A673 (cell line): ENCODE data around the gene KRTAP2-3. TPM values are rescaled to one million over a fixed set of nuclear protein-coding genes. Genes with fewer than 3 reads are reported as not detected.
"Not testable (repeated sequence)": the region's sequence is repeated elsewhere in the genome, so short reads cannot be mapped to it uniquely, and the experiment has no call there.

Experiments
- BruUV-seq: library from RNA; stranded (reverse); fragments of 400-500 nt; replicated peaks from 2 replicates; lab custom pipeline; 2021; lab: Mats Ljungman, UMichigan
- CTCF ChIA-PET: fragments of 300-600 bp; sonication (Branson Sonifier 250); formaldehyde crosslinking; loops from one replicate; lab custom pipeline; 2022; ENCODE audit warnings: antibody characterized with exemption; lab: Charles Lee
- POLR2A ChIA-PET: fragments of 300-600 bp; sonication (Branson Sonifier 250); formaldehyde crosslinking; loops from one replicate; lab custom pipeline; 2022; ENCODE audit warnings: antibody characterized with exemption; ENCODE audit not compliant: low non-redundant PET; lab: Charles Lee
- DNase-seq: peaks from one replicate; pipeline ENCODE4 v3.0.0-alpha.2; 2015; ENCODE audit warnings: low spot score
- H3K27ac ChIP-seq: fragments of 200-600 bp; sonication (generic); 2 replicates; pipeline ENCODE4 v1.5.1; 2016; ENCODE audit warnings: mixed run types, low read depth, mild to moderate bottlenecking, mixed read lengths, antibody characterized with exemption, low read length; ENCODE audit not compliant: poor library complexity, severe bottlenecking
- H3K27me3 ChIP-seq: fragments of 200-600 bp; sonication (generic); replicated peaks from 2 replicates; pipeline ENCODE4 v1.6.1; 2017; ENCODE audit warnings: mixed run types, low read depth, mild to moderate bottlenecking, mixed read lengths, antibody characterized with exemption, low read length; ENCODE audit not compliant: insufficient read depth, poor library complexity
- H3K36me3 ChIP-seq: fragments of 200-600 bp; sonication (generic); 2 replicates; pipeline ENCODE4 v1.6.1; 2016; ENCODE audit warnings: mixed run types, mild to moderate bottlenecking, mixed read lengths, antibody characterized with exemption, low read length; ENCODE audit not compliant: insufficient read depth, poor library complexity, severe bottlenecking
- H3K4me1 ChIP-seq: fragments of 200-600 bp; sonication (generic); 2 replicates; pipeline ENCODE4 v1.6.1; 2017; ENCODE audit warnings: mixed run types, mild to moderate bottlenecking, mixed read lengths, antibody characterized with exemption, low read length; ENCODE audit not compliant: insufficient read depth, poor library complexity, severe bottlenecking
- H3K4me3 ChIP-seq: fragments of 200-600 bp; sonication (generic); 2 replicates; pipeline ENCODE4 v1.5.1; 2016; ENCODE audit warnings: low read depth, mixed run types, mild to moderate bottlenecking, mixed read lengths, low read length; ENCODE audit not compliant: poor library complexity, severe bottlenecking
- H3K9me3 ChIP-seq: fragments of 200-600 bp; sonication (generic); 2 replicates; pipeline ENCODE4 v1.6.1; 2016; ENCODE audit warnings: mixed run types, low read depth, mild to moderate bottlenecking, mixed read lengths, antibody characterized with exemption, low read length; ENCODE audit not compliant: poor library complexity, severe bottlenecking
- CTCF ChIP-seq: fragments of 300-800, 200-600 bp; sonication (generic); conservative IDR thresholded peaks from 2 replicates; pipeline ENCODE4 v1.5.1; 2017; ENCODE audit warnings: low read depth, mild to moderate bottlenecking, antibody characterized with exemption, low read length, moderate library complexity, mixed read lengths
- EZH2 ChIP-seq: fragments of 200-600 bp; sonication (generic); IDR thresholded peaks from 2 replicates; pipeline ENCODE4 v1.6.1; 2017; ENCODE audit warnings: borderline replicate concordance, low read depth, mild to moderate bottlenecking, mixed read lengths, antibody characterized with exemption, low read length; ENCODE audit not compliant: poor library complexity, severe bottlenecking
- intact Hi-C: fragments of 100-400 bp; cut with micrococcal nuclease; formaldehyde crosslinking; loops from one replicate; pipeline ENCODE4 v1.10.0; 2022; ENCODE audit not compliant: unreplicated experiment
- total RNA-seq: library from RNA; stranded (reverse); gene quantifications from 2 replicates; pipeline ENCODE4 v1.2.3, GENCODE V29; 2021

KRTAP2-3 gene
- total RNA-seq, 1 experiment from 2014 or later: not detected

GRCh38 chr17:41103896-41104295 lies 44.0 kb upstream of the KRTAP2-3 start:
- H3K4me3 ChIP-seq: no peak overlapping the region
- TF ChIP-seq EZH2 (no peak), CTCF (no peak)
- POLR2A ChIA-PET: no interaction called here
- CTCF ChIA-PET: no interaction called here
- no peaks in the 10 kb centered on the region for H3K4me1 ChIP-seq
- BruUV-seq: no TSS peak
- H3K27me3 ChIP-seq: no peaks in the 10 kb centered on the region
- H3K9me3 ChIP-seq: no peaks in the 10 kb centered on the region
- DNase-seq: no peak
- H3K27ac ChIP-seq: no peak overlapping the region
- intact Hi-C loops: no loop called here
- no peaks in the 10 kb centered on the region for H3K36me3 ChIP-seq

DNA sequence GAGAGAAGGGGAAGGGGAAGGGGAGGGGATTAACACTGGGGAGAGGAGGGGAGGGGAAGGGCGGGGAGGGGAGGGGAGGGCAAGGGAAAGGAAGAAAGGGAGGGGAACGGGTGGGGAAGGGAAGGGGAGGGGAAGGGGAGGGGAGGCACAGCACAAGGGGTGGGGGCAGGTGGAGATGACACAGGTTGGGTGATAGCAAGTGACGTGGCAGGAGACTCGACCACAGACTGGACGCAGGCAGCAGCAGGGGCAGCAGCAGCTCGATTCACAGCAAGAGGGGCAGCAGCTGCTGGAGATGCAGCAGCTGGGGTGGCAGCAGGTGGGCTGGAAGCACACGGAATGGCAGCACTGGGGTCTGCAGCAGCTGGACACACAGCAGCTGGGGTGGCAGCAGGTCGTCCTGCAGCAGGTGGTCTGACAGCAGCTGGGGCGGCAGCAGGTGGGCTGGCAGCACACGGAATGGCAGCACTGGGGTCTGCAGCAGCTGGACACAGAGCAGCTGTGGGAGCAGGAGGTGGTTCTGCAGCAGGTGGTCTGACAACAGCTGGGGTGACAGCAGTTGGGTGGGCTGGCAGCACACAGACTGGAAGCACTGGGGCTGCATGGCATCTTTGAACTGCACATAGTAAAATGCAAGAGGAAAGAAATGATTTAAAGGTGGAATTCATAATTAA lies 41.8 kb upstream of the KRTAP2-3 start, which contains the start of gene KRTAP4-16:
TSS of gene KRTAP4-16 (minus strand) at position 624 of the 674 bp plus-strand sequence. CDS start at position 624, 0 bp downstream.
- TF ChIP-seq CTCF: no peak
- TF ChIP-seq EZH2: no peak
- H3K4me3 ChIP-seq: no peak within 1 kb of the TSS
- CTCF ChIA-PET: no interaction called here
- DNase-seq: no peak
- POLR2A ChIA-PET: no interaction called here
- no TSS peak for BruUV-seq
- intact Hi-C loops: no loop called here
- H3K9me3 ChIP-seq: no peaks in the 10 kb centered on the region
- no peaks in the 10 kb centered on the region for H3K36me3 ChIP-seq
- no peaks in the 10 kb centered on the region for H3K27me3 ChIP-seq
- no peaks in the 10 kb centered on the region for H3K4me1 ChIP-seq
- no peak within 1 kb of the TSS for H3K27ac ChIP-seq

- H3K27ac ChIP-seq, CTCF ChIA-PET, DNase-seq, BruUV-seq, POLR2A ChIA-PET, intact Hi-C loops, H3K4me3 ChIP-seq, H3K27me3 ChIP-seq, H3K36me3 ChIP-seq, H3K4me1 ChIP-seq, H3K9me3 ChIP-seq: not testable (repeated sequence)
These were observed 40.0 kb upstream of the KRTAP2-3 start for GRCh38 chr17:41099682-41100480.
